Hepatocyte (in vitro differentiated cells): ENCODE data around the gene CCDC69. TPM values are rescaled to one million over a fixed set of nuclear protein-coding genes. Genes with fewer than 3 reads are reported as not detected.

Experiments used
- DNase-seq: peaks from one replicate; pipeline ENCODE4 v3.0.0-alpha.2; 2016; ENCODE audit warnings: low spot score
- H2AFZ ChIP-seq: fragments of 200-600 bp; sonication (generic); 2 replicates; pipeline ENCODE4 v1.6.0; 2016; ENCODE audit warnings: antibody characterized with exemption, mild to moderate bottlenecking
- H3K27ac ChIP-seq: fragments of 200-600 bp; sonication (generic); 2 replicates; pipeline ENCODE4 v1.5.1; 2016; ENCODE audit warnings: mild to moderate bottlenecking
- H3K27me3 ChIP-seq: fragments of 200-600 bp; sonication (generic); 2 replicates; pipeline ENCODE4 v1.6.1; 2016
- H3K36me3 ChIP-seq: fragments of 200-600 bp; sonication (generic); replicated peaks from 2 replicates; pipeline ENCODE4 v1.5.1; 2016; ENCODE audit warnings: low read depth; ENCODE audit not compliant: insufficient read depth
- H3K4me1 ChIP-seq: fragments of 200-600 bp; sonication (generic); 2 replicates; pipeline ENCODE4 v1.5.1; 2016; ENCODE audit warnings: mild to moderate bottlenecking, moderate library complexity; ENCODE audit not compliant: insufficient read depth
- H3K4me2 ChIP-seq: fragments of 200-600 bp; sonication (generic); 2 replicates; pipeline ENCODE4 v1.6.0; 2016
- H3K4me3 ChIP-seq: fragments of 200-600 bp; sonication (generic); 2 replicates; pipeline ENCODE4 v1.5.1; 2016; ENCODE audit warnings: mild to moderate bottlenecking
- H3K79me2 ChIP-seq: fragments of 200-600 bp; sonication (generic); 2 replicates; pipeline ENCODE4 v1.6.0; 2017; ENCODE audit warnings: mild to moderate bottlenecking
- H3K9me2 ChIP-seq: fragments of 200-600 bp; sonication (generic); replicated peaks from 2 replicates; pipeline ENCODE4 v1.6.0; 2017; ENCODE audit warnings: mild to moderate bottlenecking; ENCODE audit not compliant: insufficient read depth
- H3K9me3 ChIP-seq: fragments of 200-600 bp; sonication (generic); 2 replicates; pipeline ENCODE4 v1.5.1; 2016; ENCODE audit warnings: low read depth, mild to moderate bottlenecking
- H4K20me1 ChIP-seq: fragments of 200-600 bp; sonication (generic); 2 replicates; pipeline ENCODE4 v1.6.0; 2016; ENCODE audit warnings: mild to moderate bottlenecking; ENCODE audit not compliant: insufficient read depth, poor library complexity, severe bottlenecking
- CTCF ChIP-seq: fragments of 200-600 bp; sonication (generic); IDR thresholded peaks from 2 replicates; pipeline ENCODE4 v1.5.1; 2016; ENCODE audit warnings: antibody characterized with exemption, mild to moderate bottlenecking; ENCODE audit not compliant: poor library complexity
- EZH2 ChIP-seq: fragments of 200-600 bp; sonication (generic); IDR thresholded peaks from 2 replicates; pipeline ENCODE4 v1.6.1; 2016; ENCODE audit warnings: antibody characterized with exemption, mild to moderate bottlenecking, borderline replicate concordance
- EZH2phosphoT487 ChIP-seq: fragments of 200-600 bp; sonication (generic); IDR thresholded peaks from one replicate; pipeline ENCODE4 v1.6.1; 2018; ENCODE audit warnings: antibody characterized with exemption, mild to moderate bottlenecking, low read depth, moderate library complexity; ENCODE audit not compliant: unreplicated experiment, severe bottlenecking
- WGBS: methylation state at CpG from one replicate; pipeline ENCODE4 v1.1.6; 2016; ENCODE audit warnings: low lambda C conversion rate; ENCODE audit errors: missing lambda C conversion rate; 5-methylcytosine and 5-hydroxymethylcytosine counted together
- polyA plus RNA-seq: library from polyadenylated mRNA; unstranded; fragments of >200 nt; fragmentation: Nextera tagmentation; extraction: Ambion mirVana; gene quantifications from 2 replicates; pipeline ENCODE4 v1.2.1, GENCODE V29; 2016
- total RNA-seq: library from RNA; depleted of rRNA; stranded (reverse); fragments of >200 nt; gene quantifications from 2 replicates; pipeline ENCODE4 v1.2.3, GENCODE V29; 2014

The CCDC69 gene
- total and polyA plus RNA-seq, 2 experiments from 2014 or later = 22.4 to 27.3 TPM

GRCh38 chr5:151230048-151230680 lies 6.3 kb upstream of the CCDC69 start:
- TF ChIP-seq CTCF (no peak), EZH2phosphoT487 (no peak), EZH2 (no peak)
- H3K9me2 ChIP-seq = no peaks in the 10 kb centered on the region
- DNase-seq = no peak
- H3K9me3 ChIP-seq = no peaks in the 10 kb centered on the region
- peaks cover 8% of the 10 kb centered on the region for H3K4me1 ChIP-seq
- no peak overlapping the region for H3K27ac ChIP-seq
- H4K20me1 ChIP-seq = no peaks in the 10 kb centered on the region
- H3K27me3 ChIP-seq = no peaks in the 10 kb centered on the region
- H2AFZ ChIP-seq = no peak overlapping the region
- 72% methylated on average over 6 of the region's 6 CpGs for WGBS
- H3K4me3 ChIP-seq = no peak overlapping the region
- no peaks in the 10 kb centered on the region for H3K36me3 ChIP-seq
- no peaks in the 10 kb centered on the region for H3K79me2 ChIP-seq
- H3K4me2 ChIP-seq = no peak overlapping the region

- H2AFZ ChIP-seq = no peak overlapping the region
- H3K4me1 ChIP-seq = peaks cover under 1% of the 10 kb centered on the region
- WGBS = 78% methylated on average over 2 of the region's 2 CpGs
- H4K20me1 ChIP-seq = no peaks in the 10 kb centered on the region
- H3K27me3 ChIP-seq = no peaks in the 10 kb centered on the region
- no peak overlapping the region for H3K4me2 ChIP-seq
- DNase-seq = no peak
- no peaks in the 10 kb centered on the region for H3K9me3 ChIP-seq
- TF ChIP-seq CTCF (no peak), EZH2 (no peak), EZH2phosphoT487 (no peak)
- no peak overlapping the region for H3K27ac ChIP-seq
- H3K79me2 ChIP-seq = no peaks in the 10 kb centered on the region
- H3K4me3 ChIP-seq = no peak overlapping the region
- no peaks in the 10 kb centered on the region for H3K36me3 ChIP-seq
- H3K9me2 ChIP-seq = no peaks in the 10 kb centered on the region
These were observed 5.1 kb upstream of the CCDC69 start for GRCh38 chr5:151228986-151229385.

GRCh38 chr5:151227918-151228447 lies 4.1 kb upstream of the CCDC69 start:
- Histone ChIP-seq H4K20me1 (no peaks in the 10 kb centered on the region), H3K4me1 (no peaks in the 10 kb centered on the region), H3K36me3 (no peaks in the 10 kb centered on the region), H2AFZ (no peak overlapping the region), H3K4me2 (no peak overlapping the region), H3K27ac (no peak overlapping the region), H3K4me3 (no peak overlapping the region), H3K9me2 (no peaks in the 10 kb centered on the region), H3K9me3 (no peaks in the 10 kb centered on the region), H3K27me3 (no peaks in the 10 kb centered on the region), H3K79me2 (no peaks in the 10 kb centered on the region)
- 68% methylated on average over 6 of the region's 6 CpGs for WGBS
- no peak for TF ChIP-seq EZH2phosphoT487
- TF ChIP-seq CTCF = no peak
- TF ChIP-seq EZH2 = no peak
- no peak for DNase-seq
